IPS-20b (cell line): ENCODE data around the gene PLCL1.

Experiments
- H3K27ac ChIP-seq: one replicate; pipeline ENCODE4 v1.5.1; 2013; ENCODE audit warnings: low read length
- H3K27me3 ChIP-seq: 2 replicates; pipeline ENCODE4 v1.6.1; 2013; ENCODE audit warnings: mild to moderate bottlenecking, low read length, inconsistent platforms; ENCODE audit not compliant: insufficient read depth
- H3K36me3 ChIP-seq: 2 replicates; pipeline ENCODE4 v1.6.1; 2013; ENCODE audit warnings: low read depth, mild to moderate bottlenecking, inconsistent platforms, low read length, moderate library complexity; ENCODE audit not compliant: insufficient read depth
- H3K4me1 ChIP-seq: 2 replicates; pipeline ENCODE4 v1.6.1; 2013; ENCODE audit warnings: mild to moderate bottlenecking, control low read depth, inconsistent platforms, low read length, moderate library complexity; ENCODE audit not compliant: insufficient read depth
- H3K4me3 ChIP-seq: 2 replicates; pipeline ENCODE4 v1.5.1; 2013; ENCODE audit warnings: mild to moderate bottlenecking, low read length, inconsistent platforms
- H3K9ac ChIP-seq: 2 replicates; pipeline ENCODE4 v1.6.1; 2013; ENCODE audit warnings: low read depth, mild to moderate bottlenecking, inconsistent platforms, low read length, moderate library complexity
- H3K9me3 ChIP-seq: 2 replicates; pipeline ENCODE4 v1.6.1; 2013; ENCODE audit warnings: mild to moderate bottlenecking, low read depth, low read length, inconsistent platforms; ENCODE audit not compliant: insufficient read depth

The PLCL1 gene

GRCh38 chr2:197920088-197920487 is 115.7 kb downstream of the PLCL1 start:
- H3K4me1 ChIP-seq, result no peaks in the 10 kb centered on the region
- no peak overlapping the region for H3K27ac ChIP-seq

GRCh38 chr2:197920592-197921201 is 116.3 kb downstream of the PLCL1 start:
- Histone ChIP-seq H3K4me1 (no peaks in the 10 kb centered on the region), H3K27me3 (no peaks in the 10 kb centered on the region), H3K9me3 (no peaks in the 10 kb centered on the region), H3K27ac (no peak overlapping the region), H3K36me3 (no peaks in the 10 kb centered on the region), H3K4me3 (no peak overlapping the region), H3K9ac (no peak overlapping the region)

More at GRCh38 chr2:197920088-197920487, 115.7 kb downstream of the PLCL1 start:
- Histone ChIP-seq H3K9ac (no peak overlapping the region), H3K36me3 (no peaks in the 10 kb centered on the region), H3K27me3 (no peaks in the 10 kb centered on the region), H3K4me3 (no peak overlapping the region), H3K9me3 (no peaks in the 10 kb centered on the region)

GRCh38 chr2:197924483-197924882 is 120.1 kb downstream of the PLCL1 start:
- no peak overlapping the region for H3K27ac ChIP-seq
- no peak overlapping the region for H3K9ac ChIP-seq
- no peaks in the 10 kb centered on the region for H3K4me1 ChIP-seq
- no peaks in the 10 kb centered on the region for H3K9me3 ChIP-seq
- H3K4me3 ChIP-seq, result no peak overlapping the region
- H3K36me3 ChIP-seq, result no peaks in the 10 kb centered on the region
- no peaks in the 10 kb centered on the region for H3K27me3 ChIP-seq

- H3K4me3 ChIP-seq, result no peak overlapping the region
- H3K9ac ChIP-seq, result no peak overlapping the region
- H3K9me3 ChIP-seq, result no peaks in the 10 kb centered on the region
- no peak overlapping the region for H3K27ac ChIP-seq
- no peaks in the 10 kb centered on the region for H3K4me1 ChIP-seq
- no peaks in the 10 kb centered on the region for H3K36me3 ChIP-seq
- H3K27me3 ChIP-seq, result no peaks in the 10 kb centered on the region
Observed at GRCh38 chr2:197925204-197925603, 120.8 kb downstream of the PLCL1 start.

DNA sequence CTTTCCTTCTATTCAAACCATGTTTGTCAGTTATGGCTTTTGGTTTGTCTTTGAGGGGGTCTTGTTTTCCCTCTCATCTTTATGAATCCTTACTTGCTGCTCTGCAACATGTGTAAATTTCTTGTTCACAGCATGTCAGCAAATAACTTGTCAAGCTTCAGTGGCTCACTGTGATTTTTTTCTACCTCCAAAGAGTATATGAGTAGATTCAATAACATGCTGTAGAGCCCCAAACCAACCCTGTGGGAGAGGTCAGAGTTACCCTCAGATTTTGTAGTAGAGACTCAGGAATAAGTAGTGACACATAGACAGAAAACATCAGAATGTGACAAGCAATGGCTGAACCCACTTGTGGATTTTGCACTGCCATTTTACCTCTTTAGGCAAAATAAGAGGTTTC is 121.6 kb downstream of the PLCL1 start:
- H3K27me3 ChIP-seq, result no peaks in the 10 kb centered on the region
- no peak overlapping the region for H3K27ac ChIP-seq

DNA sequence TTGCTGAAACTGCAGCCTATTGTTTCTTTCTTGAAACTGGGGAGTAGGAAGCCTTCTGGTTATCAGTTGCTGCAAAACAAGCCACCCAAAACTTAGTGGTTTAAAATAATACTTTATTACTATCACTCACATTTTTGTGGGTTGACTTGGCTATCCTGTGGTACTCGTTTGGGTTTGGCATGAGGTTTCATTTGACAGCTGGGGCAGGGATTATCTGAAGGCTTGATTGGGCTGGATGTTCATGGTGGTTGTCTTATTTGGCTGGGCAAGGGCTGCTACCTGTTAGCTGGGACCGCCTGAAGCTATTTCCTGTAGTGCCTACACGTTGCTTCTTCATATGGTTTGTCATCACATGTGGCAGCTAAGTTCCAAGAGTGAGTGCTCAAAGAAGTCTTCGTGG is 122.3 kb downstream of the PLCL1 start:
- Histone ChIP-seq H3K9me3 (no peaks in the 10 kb centered on the region), H3K9ac (no peak overlapping the region), H3K27ac (no peak overlapping the region), H3K36me3 (no peaks in the 10 kb centered on the region), H3K4me3 (no peak overlapping the region), H3K27me3 (no peaks in the 10 kb centered on the region), H3K4me1 (no peaks in the 10 kb centered on the region)

More for the DNA sequence above, 121.6 kb downstream of the PLCL1 start:
- Histone ChIP-seq H3K4me1 (no peaks in the 10 kb centered on the region), H3K4me3 (no peak overlapping the region), H3K9me3 (no peaks in the 10 kb centered on the region), H3K36me3 (no peaks in the 10 kb centered on the region), H3K9ac (no peak overlapping the region)

DNA sequence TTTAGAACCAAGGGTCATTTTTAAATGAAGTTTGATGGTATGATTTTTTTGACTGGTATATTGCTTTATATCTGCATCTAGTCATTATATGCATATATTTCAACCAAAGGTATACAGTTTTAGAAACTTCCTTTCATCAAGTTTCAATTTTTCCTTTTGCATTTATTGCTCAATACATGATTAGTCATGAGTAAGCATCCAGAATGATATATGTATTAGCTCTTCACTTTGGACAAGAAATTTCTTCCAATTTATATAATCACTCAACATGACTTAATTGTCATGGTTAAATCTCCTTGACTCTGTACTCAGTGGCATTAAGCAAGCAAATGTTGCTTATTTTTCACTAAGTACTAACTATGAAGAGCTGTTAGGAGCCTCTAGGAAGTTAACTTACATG is 123.6 kb downstream of the PLCL1 start:
- H3K9ac ChIP-seq, result no peak overlapping the region
- H3K36me3 ChIP-seq, result no peaks in the 10 kb centered on the region
- H3K27me3 ChIP-seq, result no peaks in the 10 kb centered on the region
- no peaks in the 10 kb centered on the region for H3K9me3 ChIP-seq
- H3K4me1 ChIP-seq, result no peaks in the 10 kb centered on the region
- H3K27ac ChIP-seq, result no peak overlapping the region
- no peak overlapping the region for H3K4me3 ChIP-seq

DNA sequence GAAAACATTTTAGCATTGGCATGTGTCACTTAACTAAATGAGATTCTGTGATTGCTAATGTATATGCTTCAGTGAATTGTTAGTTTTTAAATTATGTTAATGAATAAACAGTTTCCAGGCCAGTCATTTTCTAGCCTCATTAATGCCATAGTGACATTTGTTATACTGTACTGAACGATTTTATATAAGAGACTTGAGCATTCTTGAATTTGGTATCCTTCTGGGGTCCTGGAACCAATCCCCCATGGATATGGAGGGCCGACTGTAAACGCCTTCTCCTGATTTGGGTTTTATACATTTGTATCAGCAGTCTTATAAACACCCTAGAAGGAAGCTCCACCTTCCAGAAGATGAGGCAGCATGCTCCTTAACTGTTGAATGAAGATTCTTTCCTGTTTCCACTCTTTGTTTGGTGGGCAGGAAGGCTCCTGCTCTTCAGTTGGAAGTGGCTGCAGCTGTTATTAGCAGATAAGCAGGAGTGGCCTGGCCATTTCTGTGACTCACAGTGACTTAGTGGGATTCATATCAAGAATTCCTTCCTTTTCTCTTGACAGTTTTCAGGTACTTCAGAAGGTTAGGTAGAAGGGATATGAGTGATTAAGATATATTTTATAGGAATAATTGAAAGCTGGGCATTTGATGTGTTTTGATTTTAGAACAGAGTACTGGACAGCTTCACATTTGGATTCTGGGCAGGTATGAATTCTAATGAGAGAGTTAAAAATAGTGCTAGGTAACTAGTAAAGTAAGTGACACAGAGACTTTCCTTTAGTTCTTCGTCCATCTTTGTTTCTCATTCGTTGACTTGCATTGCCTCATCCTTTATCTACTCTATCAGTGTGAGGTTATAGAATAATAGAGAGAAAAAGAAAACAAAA is 124.9 kb downstream of the PLCL1 start:
- H3K36me3 ChIP-seq, result no peaks in the 10 kb centered on the region
- H3K27me3 ChIP-seq, result no peaks in the 10 kb centered on the region
- no peaks in the 10 kb centered on the region for H3K9me3 ChIP-seq
- no peaks in the 10 kb centered on the region for H3K4me1 ChIP-seq
- H3K4me3 ChIP-seq, result no peak overlapping the region
- no peak overlapping the region for H3K9ac ChIP-seq
- no peak overlapping the region for H3K27ac ChIP-seq

- H3K27me3 ChIP-seq, result no peaks in the 10 kb centered on the region
- H3K4me1 ChIP-seq, result no peaks in the 10 kb centered on the region
- H3K27ac ChIP-seq, result no peak overlapping the region
- H3K4me3 ChIP-seq, result no peak overlapping the region
- H3K36me3 ChIP-seq, result no peaks in the 10 kb centered on the region
- H3K9ac ChIP-seq, result no peak overlapping the region
- H3K9me3 ChIP-seq, result no peaks in the 10 kb centered on the region
Observed at GRCh38 chr2:197929886-197930227, 125.5 kb downstream of the PLCL1 start.

DNA sequence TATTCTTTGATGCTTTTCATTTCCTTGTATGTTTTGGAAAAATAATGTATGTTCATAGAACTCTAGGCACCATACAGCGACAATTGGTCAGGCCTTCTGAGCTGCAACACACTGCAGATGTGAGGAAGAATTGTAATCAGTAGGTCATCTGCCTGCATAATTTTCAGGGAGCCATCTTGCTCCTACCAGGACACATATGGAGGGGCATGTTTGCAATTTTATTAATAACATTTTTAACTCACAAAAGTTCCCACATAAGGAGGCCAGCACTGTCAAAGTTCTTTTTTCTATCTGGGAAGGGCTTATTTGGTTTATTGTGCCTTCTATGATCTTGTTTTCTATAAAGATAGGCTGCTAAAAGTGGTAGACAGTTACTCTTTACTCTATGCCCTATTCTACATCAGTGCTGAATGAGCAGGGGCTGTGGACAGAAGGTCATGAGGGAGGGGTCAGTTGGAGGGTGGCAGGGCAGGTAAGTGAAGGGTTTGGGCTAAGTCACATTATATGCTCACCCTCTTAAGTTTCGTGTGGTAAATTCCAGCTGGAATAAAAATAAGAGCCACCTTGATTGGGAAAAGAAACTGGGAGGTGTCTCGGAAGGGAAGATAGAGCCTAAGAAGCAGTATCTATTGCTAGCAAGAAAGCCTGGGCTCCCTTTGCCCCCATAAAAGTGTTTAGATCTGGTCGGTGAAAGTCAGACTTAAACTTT is 126.3 kb downstream of the PLCL1 start:
- H3K4me1 ChIP-seq, result no peaks in the 10 kb centered on the region
- H3K9ac ChIP-seq, result no peak overlapping the region
- H3K36me3 ChIP-seq, result no peaks in the 10 kb centered on the region
- no peak overlapping the region for H3K27ac ChIP-seq
- H3K4me3 ChIP-seq, result no peak overlapping the region
- H3K9me3 ChIP-seq, result no peaks in the 10 kb centered on the region
- H3K27me3 ChIP-seq, result no peaks in the 10 kb centered on the region

DNA sequence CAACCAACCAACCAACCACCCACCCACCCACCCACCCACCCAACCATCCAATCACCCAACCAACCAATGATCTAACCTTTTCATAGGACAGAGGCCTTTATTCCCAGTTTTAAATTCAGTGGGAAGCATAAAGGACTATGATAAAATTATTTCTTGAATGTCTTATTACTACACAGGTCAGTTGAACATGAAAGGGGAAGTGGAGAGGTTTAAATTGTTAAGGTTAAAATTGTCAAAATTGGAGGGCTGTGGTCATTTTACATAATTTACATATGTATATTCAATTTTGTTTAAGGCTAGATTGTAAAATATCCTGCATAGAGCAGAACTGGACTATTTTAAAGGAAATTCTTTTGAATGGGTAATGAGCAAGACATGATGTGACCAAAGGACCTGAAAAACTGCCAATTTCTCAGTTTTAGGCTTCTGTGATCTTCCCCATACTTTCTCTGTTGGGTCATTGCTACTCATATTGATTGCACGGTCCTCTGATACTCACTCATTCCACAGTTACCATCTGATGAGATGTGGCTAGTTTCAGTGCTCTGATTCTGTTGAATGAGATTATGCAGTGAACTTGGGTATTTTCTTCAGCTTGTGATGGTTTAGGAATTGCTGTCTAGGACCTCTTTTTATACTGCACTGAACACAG is 127.4 kb downstream of the PLCL1 start:
- no peaks in the 10 kb centered on the region for H3K27me3 ChIP-seq
- H3K4me3 ChIP-seq, result no peak overlapping the region
- H3K27ac ChIP-seq, result no peak overlapping the region
- no peak overlapping the region for H3K9ac ChIP-seq
- H3K9me3 ChIP-seq, result no peaks in the 10 kb centered on the region
- H3K36me3 ChIP-seq, result no peaks in the 10 kb centered on the region
- no peaks in the 10 kb centered on the region for H3K4me1 ChIP-seq
